ENCODE measurements around the gene LAD1. TPM values are rescaled to one million over a fixed set of nuclear protein-coding genes. Genes with fewer than 3 reads are reported as not detected.

LAD1 gene
- total and polyA plus RNA-seq, 10 donors, result 0.64 to 4.0 (median 1.8) TPM; not detected in 3

DNA sequence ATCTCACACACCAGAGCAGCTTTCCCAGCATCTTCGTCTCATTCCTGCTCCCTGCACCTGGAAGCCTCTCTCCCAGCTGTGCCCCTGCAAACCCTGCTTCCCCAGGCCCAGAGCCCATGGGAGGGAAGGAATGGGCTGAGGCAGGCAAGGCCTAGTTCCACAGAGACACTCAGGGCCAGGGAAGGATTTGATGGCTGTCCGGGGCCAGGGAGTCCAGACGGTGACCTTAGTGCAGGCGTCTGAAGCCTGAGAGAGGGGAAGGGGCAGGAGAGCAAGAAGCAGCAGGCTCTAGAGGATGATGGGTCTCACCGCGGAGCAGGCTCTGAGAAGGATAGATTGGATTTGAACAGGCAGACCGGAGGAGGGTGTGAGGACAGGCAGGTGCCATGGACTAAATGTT, 44.6 kb upstream of the LAD1 start:
- TF ChIP-seq POLR2A (IDR thresholded peaks at IDR 0.05) (no peak), POLR2AphosphoS5 (IDR thresholded peaks at IDR 0.05) (no peak)
- TF ChIP-seq, protein P1, sequence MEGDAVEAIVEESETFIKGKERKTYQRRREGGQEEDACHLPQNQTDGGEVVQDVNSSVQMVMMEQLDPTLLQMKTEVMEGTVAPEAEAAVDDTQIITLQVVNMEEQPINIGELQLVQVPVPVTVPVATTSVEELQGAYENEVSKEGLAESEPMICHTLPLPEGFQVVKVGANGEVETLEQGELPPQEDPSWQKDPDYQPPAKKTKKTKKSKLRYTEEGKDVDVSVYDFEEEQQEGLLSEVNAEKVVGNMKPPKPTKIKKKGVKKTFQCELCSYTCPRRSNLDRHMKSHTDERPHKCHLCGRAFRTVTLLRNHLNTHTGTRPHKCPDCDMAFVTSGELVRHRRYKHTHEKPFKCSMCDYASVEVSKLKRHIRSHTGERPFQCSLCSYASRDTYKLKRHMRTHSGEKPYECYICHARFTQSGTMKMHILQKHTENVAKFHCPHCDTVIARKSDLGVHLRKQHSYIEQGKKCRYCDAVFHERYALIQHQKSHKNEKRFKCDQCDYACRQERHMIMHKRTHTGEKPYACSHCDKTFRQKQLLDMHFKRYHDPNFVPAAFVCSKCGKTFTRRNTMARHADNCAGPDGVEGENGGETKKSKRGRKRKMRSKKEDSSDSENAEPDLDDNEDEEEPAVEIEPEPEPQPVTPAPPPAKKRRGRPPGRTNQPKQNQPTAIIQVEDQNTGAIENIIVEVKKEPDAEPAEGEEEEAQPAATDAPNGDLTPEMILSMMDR (IDR thresholded peaks at IDR 0.05 in 8 of 11, conservative IDR thresholded peaks at IDR 0.05 in 3 of 11), result no peak
- Histone ChIP-seq H3K9me3 (no peaks in the 10 kb centered on the region), H3K27me3 (replicated peaks in 1 of 7) (peaks cover 0 to 8% (median 0%) of the 10 kb centered on the region in 7 donors), H3K27ac (no peak overlapping the region), H3K4me3 (no peak overlapping the region), H3K36me3 (no peaks in the 10 kb centered on the region), H3K4me1 (peaks cover 0 to 16% (median 9%) of the 10 kb centered on the region in 6 donors)
- no peak for DNase-seq
- intact Hi-C loops (cut with DNase I; ENCODE audit: low total_unique reads), result loop anchor here (10.0 kb wide), 1 partner anchor 71 kb away; no protein-coding TSS in a partner anchor
- 91 to 97% (median 95%) methylated on average over 7 of the region's 7 CpGs for WGBS, 5 donors

- peaks cover 0 to 40% (median 0%) of the 10 kb centered on the region in 7 donors for H3K27me3 ChIP-seq (replicated peaks in 1 of 7)
- intact Hi-C loops (cut with DNase I; ENCODE audit: low total_unique reads), result no loop called here
- H3K4me1 ChIP-seq, result peaks cover 0 to 9% (median 0%) of the 10 kb centered on the region in 6 donors
- TF ChIP-seq POLR2A (IDR thresholded peaks at IDR 0.05) (no peak), POLR2AphosphoS5 (IDR thresholded peaks at IDR 0.05) (no peak)
- TF ChIP-seq, protein P1 (IDR thresholded peaks at IDR 0.05 in 8 of 11, conservative IDR thresholded peaks at IDR 0.05 in 3 of 11), result no peak
- H3K9me3 ChIP-seq, result no peaks in the 10 kb centered on the region
- H3K36me3 ChIP-seq, result no peaks in the 10 kb centered on the region
- WGBS, 5 donors, result 75 to 90% (median 81%) methylated on average over 3 of the region's 3 CpGs
- no peak overlapping the region for H3K4me3 ChIP-seq
- no peak overlapping the region for H3K27ac ChIP-seq
- DNase-seq, result no peak
Measured at GRCh38 chr1:201436969-201437368, 37.8 kb upstream of the LAD1 start.

DNA sequence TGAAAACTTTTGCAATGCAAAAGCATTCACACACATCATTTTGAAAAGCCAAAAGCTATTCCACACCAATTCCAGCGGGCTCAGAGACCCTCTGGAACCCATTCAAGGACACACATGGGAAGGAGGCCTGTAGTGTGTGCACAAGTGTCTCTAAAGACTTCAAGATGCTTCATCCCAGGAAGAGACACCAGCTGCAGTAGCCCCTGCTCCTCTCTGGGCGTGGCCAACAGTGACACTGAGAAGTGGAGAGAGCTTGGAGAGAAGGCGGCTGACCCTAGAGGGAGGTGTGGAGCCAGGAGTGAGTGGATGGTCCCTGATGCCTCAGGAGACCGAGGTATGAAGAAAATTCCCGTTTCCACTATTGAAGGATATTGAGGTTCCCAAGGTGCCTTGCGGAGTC, 37.3 kb upstream of the LAD1 start:
- H3K9me3 ChIP-seq, result no peaks in the 10 kb centered on the region
- peaks cover 0 to 41% (median 0%) of the 10 kb centered on the region in 7 donors for H3K27me3 ChIP-seq (replicated peaks in 1 of 7)
- no peak overlapping the region for H3K27ac ChIP-seq
- H3K36me3 ChIP-seq, result no peaks in the 10 kb centered on the region
- TF ChIP-seq POLR2AphosphoS5 (IDR thresholded peaks at IDR 0.05) (no peak), POLR2A (IDR thresholded peaks at IDR 0.05) (no peak)
- 62 to 73% (median 69%) methylated on average over 6 of the region's 6 CpGs for WGBS, 5 donors
- peaks cover 0 to 9% (median 0%) of the 10 kb centered on the region in 6 donors for H3K4me1 ChIP-seq
- no peak for DNase-seq
- intact Hi-C loops (cut with DNase I; ENCODE audit: low total_unique reads), result no loop called here
- H3K4me3 ChIP-seq, result no peak overlapping the region

- peaks cover 0 to 9% (median 0%) of the 10 kb centered on the region in 6 donors for H3K4me1 ChIP-seq
- TF ChIP-seq, protein P1 (IDR thresholded peaks at IDR 0.05 in 8 of 11, conservative IDR thresholded peaks at IDR 0.05 in 3 of 11), result no peak
- WGBS, 5 donors, result 70 to 93% (median 90%) methylated on average over 3 of the region's 3 CpGs
- H3K27me3 ChIP-seq (replicated peaks in 1 of 7), result peaks cover 0 to 48% (median 0%) of the 10 kb centered on the region in 7 donors
- no peak overlapping the region for H3K27ac ChIP-seq
- no peak overlapping the region for H3K4me3 ChIP-seq
- intact Hi-C loops (cut with DNase I; ENCODE audit: low total_unique reads), result no loop called here
- H3K36me3 ChIP-seq, result no peaks in the 10 kb centered on the region
- no peaks in the 10 kb centered on the region for H3K9me3 ChIP-seq
- DNase-seq, result no peak
Measured at GRCh38 chr1:201434266-201434665, 35.1 kb upstream of the LAD1 start.

DNA sequence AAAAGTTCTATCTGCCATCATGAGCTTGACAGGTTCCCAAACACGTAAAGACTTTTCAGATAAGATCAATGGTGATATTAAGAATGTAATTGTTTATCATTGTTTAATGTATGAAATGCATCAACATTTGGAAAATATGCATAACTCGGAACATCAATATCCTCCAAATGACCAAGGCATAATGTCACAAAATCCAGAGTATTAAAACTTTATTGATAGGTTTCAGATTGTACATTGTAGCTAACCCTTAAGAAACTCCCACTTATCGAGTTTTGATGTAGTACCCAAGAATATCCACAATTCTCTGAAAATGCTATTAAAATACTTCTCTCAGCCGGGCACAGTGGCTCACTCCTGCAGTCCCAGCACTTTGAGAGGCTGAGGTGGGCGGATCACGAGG, 34.5 kb upstream of the LAD1 start:
- TF ChIP-seq POLR2A (IDR thresholded peaks at IDR 0.05), result no peak
- Histone ChIP-seq H3K4me3 (no peak overlapping the region), H3K27ac (no peak overlapping the region), H3K4me1 (peaks cover 0 to 9% (median 0%) of the 10 kb centered on the region in 6 donors), H3K27me3 (replicated peaks in 1 of 7) (peaks cover 0 to 45% (median 0%) of the 10 kb centered on the region in 7 donors), H3K9me3 (no peaks in the 10 kb centered on the region), H3K36me3 (no peaks in the 10 kb centered on the region)
- DNase-seq, result no peak
- intact Hi-C loops (cut with DNase I; ENCODE audit: low total_unique reads), result no loop called here
- 82 to 88% (median 86%) methylated on average over 6 of the region's 6 CpGs for WGBS, 5 donors
